PFSK-1 (cell line): Measurements from ENCODE around the gene PHACTR2.

Source experiments
- FOXP2 ChIP-seq: optimal IDR thresholded peaks from 2 replicates; pipeline ENCODE3; 2011; ENCODE audit warnings: borderline replicate concordance, control low read depth, inconsistent platforms; ENCODE audit not compliant: insufficient read depth; ENCODE audit errors: extremely low read length, extremely low read depth
- POLR2AphosphoS5 ChIP-seq: IDR thresholded peaks from 2 replicates; pipeline ENCODE4 v1.6.1; 2012; ENCODE audit warnings: low read depth, mild to moderate bottlenecking, control low read depth, low read length, moderate library complexity
- SIN3A ChIP-seq: IDR thresholded peaks from 2 replicates; pipeline ENCODE4 v1.6.1; 2012; ENCODE audit warnings: mild to moderate bottlenecking, low read length, moderate library complexity, borderline replicate concordance; ENCODE audit not compliant: insufficient read depth
- TAF1 ChIP-seq: IDR thresholded peaks from 2 replicates; pipeline ENCODE4 v1.6.1; 2012; ENCODE audit warnings: low read length, control low read depth, borderline replicate concordance; ENCODE audit not compliant: insufficient read depth
- TF ChIP-seq, protein P1 (sequence below), 2 experiments: IDR thresholded peaks; 2 replicates each; pipeline versions ENCODE4 v1.6.1 to v1.8.0; 2011 to 2012; ENCODE audit warnings: low read depth in 2 of 2, low read length in 2 of 2, control low read depth in 1 of 2, inconsistent platforms in 1 of 2, mild to moderate bottlenecking in 1 of 2, moderate library complexity in 1 of 2; ENCODE audit not compliant: insufficient read depth in 1 of 2

Gene PHACTR2

DNA sequence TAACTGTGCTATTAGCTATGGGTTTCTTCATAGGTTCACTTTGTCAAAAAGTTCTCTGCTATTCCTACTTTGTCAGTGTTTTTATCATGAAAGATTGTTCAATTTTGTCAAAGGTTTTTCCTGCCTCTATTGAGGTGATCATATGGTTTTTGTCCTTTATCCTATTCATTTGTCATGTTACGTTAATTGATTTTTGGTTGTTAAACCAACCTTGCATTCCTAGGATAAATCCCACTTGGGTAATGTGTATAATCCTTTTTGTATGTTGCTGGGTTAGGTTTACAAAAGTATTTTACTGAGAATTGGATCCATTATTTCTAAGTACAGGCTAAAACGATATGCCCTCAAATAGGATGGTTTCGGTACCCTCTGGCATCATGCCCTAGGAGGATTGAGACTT lies 5.0 kb downstream of the PHACTR2 start:
- TF ChIP-seq POLR2AphosphoS5 (no peak), FOXP2 (no peak), TAF1 (no peak), SIN3A (no peak)
- TF ChIP-seq, protein P1, sequence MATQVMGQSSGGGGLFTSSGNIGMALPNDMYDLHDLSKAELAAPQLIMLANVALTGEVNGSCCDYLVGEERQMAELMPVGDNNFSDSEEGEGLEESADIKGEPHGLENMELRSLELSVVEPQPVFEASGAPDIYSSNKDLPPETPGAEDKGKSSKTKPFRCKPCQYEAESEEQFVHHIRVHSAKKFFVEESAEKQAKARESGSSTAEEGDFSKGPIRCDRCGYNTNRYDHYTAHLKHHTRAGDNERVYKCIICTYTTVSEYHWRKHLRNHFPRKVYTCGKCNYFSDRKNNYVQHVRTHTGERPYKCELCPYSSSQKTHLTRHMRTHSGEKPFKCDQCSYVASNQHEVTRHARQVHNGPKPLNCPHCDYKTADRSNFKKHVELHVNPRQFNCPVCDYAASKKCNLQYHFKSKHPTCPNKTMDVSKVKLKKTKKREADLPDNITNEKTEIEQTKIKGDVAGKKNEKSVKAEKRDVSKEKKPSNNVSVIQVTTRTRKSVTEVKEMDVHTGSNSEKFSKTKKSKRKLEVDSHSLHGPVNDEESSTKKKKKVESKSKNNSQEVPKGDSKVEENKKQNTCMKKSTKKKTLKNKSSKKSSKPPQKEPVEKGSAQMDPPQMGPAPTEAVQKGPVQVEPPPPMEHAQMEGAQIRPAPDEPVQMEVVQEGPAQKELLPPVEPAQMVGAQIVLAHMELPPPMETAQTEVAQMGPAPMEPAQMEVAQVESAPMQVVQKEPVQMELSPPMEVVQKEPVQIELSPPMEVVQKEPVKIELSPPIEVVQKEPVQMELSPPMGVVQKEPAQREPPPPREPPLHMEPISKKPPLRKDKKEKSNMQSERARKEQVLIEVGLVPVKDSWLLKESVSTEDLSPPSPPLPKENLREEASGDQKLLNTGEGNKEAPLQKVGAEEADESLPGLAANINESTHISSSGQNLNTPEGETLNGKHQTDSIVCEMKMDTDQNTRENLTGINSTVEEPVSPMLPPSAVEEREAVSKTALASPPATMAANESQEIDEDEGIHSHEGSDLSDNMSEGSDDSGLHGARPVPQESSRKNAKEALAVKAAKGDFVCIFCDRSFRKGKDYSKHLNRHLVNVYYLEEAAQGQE (IDR thresholded peaks at IDR 0.05; ENCODE audit: insufficient read depth in 1 of 2, low read depth in 2 of 2, low read length in 2 of 2) = no peak

DNA sequence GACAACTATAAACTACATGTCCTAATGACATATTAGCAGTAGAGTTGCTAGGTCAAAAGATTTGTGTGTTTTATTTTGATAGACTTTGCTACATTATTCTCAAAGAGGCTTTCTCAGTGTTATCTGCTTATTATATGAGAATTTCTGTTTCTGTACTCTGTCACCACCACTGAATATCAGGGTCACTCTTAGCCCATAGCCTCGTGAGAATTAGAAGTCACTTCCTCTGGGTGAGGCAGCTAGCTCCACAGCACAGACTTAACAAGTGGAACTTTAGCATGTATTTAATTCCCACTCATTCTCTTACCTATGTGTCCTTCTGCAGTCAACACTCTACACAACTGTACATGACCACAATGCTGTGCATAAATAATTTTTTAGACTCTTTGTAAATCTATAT lies 6.7 kb downstream of the PHACTR2 start:
- TF ChIP-seq SIN3A (no peak), POLR2AphosphoS5 (no peak), TAF1 (no peak), FOXP2 (no peak)
- TF ChIP-seq, protein P1 (IDR thresholded peaks at IDR 0.05; ENCODE audit: insufficient read depth in 1 of 2, low read depth in 2 of 2, low read length in 2 of 2) = no peak

DNA sequence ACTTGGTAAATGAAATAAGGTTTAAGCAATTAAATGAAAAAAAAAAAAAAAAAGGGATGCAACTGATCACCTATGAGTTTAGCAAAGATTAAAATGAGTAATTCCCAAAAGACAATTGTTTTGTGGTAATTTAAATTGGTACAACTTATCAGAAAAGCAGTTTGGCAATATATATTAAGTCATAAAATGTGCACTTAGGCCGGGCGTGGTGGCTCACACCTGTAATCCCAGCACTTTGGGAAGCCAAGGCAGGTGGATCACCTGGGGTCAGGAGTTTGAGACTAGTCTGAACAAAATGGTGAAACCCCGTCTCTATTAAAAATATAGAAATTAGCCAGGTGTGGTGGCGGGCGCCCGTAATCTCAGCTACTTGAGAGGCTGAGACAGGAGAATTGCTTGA lies 7.9 kb downstream of the PHACTR2 start:
- TF ChIP-seq, protein P1 (IDR thresholded peaks at IDR 0.05; ENCODE audit: insufficient read depth in 1 of 2, low read depth in 2 of 2, low read length in 2 of 2) = no peak
- TF ChIP-seq SIN3A (no peak), TAF1 (no peak), POLR2AphosphoS5 (no peak), FOXP2 (no peak)

DNA sequence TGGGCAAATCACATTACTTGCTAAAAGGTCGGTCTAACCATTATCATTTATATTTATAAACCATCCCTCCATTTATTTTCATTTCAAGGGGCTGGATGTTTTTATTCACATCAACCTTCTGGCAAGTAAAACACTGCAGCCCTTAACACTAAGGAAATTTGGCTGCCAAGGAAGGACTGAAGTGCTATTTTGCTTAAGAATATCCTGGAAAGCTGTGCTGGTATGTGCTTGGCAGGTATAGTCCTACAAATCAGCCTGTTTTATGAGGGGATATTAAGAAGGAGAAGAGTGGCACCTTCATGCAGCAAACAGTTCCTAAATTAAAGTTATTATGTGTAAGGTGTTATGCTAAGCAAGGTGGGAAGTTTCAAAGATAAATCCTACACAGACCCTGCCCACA lies 9.8 kb downstream of the PHACTR2 start:
- no peak for TF ChIP-seq TAF1

DNA sequence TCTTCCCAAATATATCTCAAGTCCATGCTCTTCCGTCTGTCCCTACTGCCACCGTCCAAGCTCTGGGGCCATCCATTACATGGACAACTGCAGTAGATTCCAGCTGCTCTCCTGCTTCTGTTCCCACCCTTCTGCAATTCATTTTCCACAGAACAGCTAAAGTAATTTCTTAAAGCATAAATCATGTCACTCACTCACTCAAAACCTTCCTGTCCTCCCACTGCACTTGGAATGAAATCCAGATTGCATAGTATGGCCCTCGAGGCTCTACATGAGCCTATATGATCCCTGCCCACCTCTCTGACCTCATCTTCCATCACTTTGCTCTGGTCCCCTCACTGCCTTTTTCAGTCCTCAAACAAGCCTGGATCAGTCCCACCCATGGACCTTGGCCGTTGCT lies 10.9 kb downstream of the PHACTR2 start:
- no peak for TF ChIP-seq POLR2AphosphoS5
- TF ChIP-seq FOXP2 = no peak
- TF ChIP-seq TAF1 = no peak
- no peak for TF ChIP-seq SIN3A
- TF ChIP-seq, protein P1 (IDR thresholded peaks at IDR 0.05; ENCODE audit: insufficient read depth in 1 of 2, low read depth in 2 of 2, low read length in 2 of 2) = no peak
